ENCODE data around the gene MED16.
"Not testable (repeated sequence)": the region's sequence is repeated elsewhere in the genome, so short reads cannot be mapped to it uniquely, and the experiment has no call there.

MED16 gene

DNA sequence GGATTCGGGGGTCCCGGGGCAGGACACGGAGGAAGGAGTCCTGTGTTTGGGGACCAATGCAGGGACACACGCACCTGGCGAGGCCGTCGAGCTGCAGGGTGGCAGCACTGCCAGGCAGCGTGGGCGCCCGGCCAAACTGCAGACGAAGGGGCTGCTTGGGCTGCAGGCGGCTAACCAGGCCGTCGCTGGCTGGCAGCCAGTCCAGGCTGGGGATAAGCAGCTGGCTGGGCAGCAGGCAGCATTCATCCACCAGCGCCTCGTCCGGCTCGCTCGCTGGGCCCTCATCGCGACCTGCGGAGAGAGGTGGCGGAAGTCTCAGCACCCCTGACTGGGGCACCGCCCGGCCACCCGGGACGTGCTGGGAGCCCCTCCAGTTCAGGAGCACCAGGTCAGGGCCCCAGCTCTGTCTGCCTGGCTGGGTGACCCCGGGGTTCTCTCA is 22.0 kb downstream of the MED16 start:
- peak; percentile 65 for DNase-seq

DNA sequence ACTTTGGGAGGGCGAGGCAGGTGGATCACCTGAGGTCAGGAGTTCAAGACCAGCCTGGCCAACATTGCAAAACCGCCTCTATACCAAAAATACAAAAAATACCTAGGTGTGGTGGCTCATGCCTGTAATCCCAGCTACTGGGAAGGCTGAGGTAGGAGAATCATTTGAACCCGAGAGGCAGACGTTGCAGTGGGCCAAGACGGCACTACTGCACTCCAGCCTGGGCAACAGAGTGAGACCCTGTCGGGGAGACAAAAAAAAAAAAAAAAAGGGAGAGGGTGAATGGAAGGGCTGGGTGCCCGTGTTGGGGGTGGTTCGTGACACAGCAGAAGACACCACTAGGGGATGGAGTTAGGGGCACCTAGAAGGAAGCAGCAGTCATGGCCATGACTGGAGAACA is 22.7 kb downstream of the MED16 start:
- no peak for DNase-seq

DNA sequence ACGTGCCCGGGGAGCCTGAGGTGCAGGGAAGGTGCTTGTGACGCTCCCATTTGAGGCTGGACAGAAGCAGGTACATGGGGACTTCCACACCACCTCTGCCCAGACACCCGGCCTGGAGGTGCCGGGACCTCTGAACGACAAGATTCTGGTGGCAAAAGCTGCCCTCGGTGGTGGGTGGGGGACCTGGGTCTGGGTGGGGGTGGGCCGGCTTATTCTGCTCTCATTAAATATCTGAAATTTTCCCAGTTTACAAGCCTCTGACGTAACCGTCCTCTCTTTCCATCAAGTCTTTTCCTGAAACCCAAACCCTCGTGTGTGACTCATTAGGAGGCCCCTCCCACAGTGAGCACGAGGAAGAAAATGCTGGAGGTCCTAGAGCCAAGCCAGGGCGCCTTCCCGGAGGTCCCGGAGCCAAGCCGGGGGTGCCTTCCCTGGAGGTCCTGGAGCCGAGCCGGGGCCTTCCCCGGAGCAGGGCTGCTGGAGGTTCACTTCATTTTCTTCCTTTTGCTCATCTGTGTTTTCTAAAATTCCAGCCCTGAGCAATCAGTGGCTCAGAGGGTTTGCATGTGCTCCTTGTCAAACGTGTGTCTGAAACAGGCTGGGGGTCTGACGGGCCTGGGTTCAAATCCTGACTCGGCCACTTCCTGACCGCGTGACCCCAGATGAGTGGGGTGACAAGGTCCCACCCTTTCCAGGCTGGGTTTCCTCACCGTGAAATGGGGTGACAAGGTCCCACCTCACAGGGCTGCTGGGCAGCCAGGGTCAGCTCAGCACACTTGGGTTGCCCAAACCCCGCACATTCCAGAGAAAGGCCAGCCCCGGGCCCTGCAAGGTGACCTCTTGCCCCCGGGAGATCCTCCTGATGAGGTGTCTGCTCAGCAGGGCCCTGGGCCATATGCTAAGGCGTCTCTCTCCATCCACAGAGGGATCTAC is 23.5 kb downstream of the MED16 start:
- DNase-seq: no peak

DNA sequence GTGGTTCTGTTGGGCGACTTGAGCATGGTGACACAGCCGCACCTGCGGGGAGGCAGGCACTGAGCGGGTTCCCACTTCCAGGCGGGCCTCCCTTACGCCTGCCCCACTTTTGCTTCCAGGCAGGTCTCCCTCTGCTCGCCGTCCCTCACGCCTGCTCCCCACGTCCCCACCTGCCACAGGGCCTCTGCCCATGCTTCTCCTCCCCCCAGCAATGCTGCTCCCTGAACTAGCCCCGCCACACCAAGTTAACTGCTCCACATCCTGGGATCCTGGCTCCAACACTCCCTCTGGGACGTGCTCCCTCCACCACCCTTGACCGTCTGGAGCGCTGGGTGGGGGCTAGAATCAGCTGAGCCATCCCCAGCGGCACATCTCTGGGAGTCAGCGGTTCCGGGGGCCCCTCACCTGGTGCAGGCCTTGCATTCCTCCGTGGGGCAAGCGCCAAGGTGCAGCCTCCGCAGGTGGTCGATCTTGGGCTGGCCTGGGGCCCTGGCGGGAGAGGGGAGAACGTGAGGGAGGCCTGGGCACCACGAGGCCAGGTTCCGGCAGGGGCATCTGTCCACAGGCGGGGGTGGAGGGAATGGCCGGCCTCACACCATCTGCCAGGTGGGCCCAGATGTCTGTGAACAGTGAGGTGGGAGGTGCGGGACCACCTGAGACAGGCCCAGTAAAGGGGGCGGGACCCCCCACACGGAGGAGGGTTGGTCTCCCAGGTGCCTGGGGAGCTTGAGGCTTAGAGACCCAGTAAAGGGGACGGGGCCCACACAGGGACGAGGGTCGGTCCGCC is 24.3 kb downstream of the MED16 start:
- DNase-seq: no peak

DNA sequence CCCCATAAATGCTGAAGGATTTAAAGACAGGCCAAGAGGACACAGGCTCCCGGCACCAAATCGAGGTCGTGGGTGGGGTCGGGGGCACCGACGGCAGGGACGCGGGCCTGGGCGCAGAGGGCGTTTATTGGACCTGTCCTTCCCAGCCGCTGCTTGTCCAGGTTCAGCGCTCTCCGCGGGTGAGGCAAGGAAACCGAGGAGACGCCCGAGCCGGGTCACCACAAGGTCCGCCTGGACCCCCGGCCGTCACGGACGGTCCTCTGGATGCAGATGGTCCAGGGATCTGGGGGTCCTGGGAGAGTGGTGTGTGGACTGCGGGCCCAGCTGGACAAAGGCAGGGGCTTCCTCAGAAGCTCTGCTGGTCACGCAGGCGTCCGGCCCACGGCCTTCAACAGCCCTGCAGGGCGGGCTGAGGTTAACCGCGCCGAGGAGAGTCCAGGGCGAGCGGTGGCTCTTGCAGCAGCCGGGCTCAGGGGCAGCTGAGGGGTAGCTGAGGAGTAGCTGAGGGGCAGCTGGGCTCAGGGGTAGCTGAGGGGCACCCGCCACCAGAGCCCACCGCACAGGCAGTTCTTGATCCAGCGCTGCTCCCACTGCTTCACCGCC is 25.0 kb downstream of the MED16 start:
- no peak for DNase-seq

DNA sequence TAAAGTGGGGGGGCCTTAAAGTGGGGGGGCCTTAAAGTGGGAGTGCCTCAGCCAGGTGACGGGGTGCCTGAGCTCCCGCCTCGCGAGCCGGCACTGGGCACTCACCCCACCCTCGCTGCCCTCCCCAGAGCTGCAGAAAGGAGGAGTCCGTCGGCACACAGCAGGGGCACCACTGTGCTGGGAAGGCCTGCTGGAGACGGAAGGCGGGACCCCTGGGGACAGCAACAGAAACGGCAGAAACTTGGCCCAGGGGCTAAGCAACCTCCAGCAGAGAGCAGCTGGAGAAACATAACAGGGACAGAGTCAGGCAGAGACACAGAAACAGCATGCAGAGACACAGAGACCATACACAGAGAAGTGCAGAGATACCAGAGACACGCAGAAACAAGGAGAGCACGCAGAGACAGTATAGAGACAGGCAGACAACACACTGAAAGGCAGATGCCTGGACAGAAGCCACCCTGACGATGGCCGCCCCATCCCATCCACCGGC is 25.6 kb downstream of the MED16 start:
- DNase-seq: no peak

DNA sequence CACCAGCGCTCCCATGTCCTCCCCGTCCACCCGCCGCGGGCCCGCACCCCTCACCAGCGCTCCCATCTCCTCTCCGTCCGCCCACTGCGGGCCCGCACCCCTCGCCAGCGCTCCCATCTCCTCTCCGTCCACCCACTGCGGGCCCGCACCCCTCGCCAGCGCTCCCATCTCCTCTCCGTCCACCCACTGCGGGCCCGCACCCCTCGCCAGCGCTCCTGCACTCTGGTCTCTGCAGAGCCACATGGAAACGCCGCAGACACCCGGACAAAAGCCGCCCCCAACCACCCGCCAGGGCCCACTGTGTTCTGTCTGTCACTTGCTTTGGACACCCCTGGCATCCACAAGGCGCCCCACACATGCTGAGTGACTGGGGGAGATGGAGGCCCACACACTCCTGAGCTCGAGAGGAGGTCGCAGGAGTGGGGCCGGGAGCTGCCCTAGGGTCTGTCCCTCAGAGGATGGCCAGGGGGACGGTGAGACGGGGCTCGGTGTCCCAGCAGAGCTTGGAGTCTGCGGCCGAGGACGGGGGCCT is 26.2 kb downstream of the MED16 start:
- DNase-seq: no peak

DNA sequence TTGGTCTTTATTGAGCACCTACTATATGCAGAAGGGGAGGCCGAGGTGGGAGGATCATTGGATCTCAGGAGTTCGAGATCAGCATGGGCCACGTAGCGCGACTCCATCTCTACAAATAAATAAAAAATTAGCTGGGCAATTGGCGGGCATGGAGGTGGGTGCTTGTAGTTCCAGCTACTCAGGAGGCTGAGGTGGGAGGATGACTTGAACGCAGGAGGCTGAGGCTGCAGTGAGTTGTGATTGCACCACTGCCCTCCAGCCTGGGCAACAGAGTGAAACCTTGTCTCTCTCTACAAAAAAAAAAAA is 29.7 kb downstream of the MED16 start:
- no peak for DNase-seq

DNA sequence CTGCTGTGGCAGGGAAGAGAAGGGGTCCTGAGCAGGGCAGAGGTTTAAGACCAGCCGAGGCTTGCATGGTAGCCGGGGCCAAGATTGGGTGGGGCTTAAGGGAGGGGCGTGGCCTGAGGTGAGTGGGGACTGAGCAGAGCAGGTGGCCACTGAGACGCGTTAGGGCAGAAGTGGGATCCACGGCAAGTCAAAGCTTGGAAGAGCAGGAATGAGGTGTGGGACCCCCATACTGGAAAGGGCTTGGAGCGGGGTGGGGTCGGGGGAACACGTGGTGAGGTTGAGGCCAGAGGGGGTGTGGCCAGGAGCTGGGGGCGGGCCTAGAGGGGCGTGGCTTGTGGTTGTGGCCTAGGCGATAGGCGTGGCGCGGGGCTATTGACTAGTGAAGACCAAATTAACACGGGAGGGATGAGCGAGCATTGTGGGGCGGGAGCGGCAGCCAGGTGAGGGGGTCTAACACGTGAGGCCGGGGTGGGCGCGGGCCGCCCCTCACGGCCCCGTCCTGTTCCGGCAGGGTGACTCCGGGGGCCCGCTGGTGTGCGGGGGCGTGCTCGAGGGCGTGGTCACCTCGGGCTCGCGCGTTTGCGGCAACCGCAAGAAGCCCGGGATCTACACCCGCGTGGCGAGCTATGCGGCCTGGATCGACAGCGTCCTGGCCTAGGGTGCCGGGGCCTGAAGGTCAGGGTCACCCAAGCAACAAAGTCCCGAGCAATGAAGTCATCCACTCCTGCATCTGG is 30.2 kb downstream of the MED16 start:
- no peak for DNase-seq

DNA sequence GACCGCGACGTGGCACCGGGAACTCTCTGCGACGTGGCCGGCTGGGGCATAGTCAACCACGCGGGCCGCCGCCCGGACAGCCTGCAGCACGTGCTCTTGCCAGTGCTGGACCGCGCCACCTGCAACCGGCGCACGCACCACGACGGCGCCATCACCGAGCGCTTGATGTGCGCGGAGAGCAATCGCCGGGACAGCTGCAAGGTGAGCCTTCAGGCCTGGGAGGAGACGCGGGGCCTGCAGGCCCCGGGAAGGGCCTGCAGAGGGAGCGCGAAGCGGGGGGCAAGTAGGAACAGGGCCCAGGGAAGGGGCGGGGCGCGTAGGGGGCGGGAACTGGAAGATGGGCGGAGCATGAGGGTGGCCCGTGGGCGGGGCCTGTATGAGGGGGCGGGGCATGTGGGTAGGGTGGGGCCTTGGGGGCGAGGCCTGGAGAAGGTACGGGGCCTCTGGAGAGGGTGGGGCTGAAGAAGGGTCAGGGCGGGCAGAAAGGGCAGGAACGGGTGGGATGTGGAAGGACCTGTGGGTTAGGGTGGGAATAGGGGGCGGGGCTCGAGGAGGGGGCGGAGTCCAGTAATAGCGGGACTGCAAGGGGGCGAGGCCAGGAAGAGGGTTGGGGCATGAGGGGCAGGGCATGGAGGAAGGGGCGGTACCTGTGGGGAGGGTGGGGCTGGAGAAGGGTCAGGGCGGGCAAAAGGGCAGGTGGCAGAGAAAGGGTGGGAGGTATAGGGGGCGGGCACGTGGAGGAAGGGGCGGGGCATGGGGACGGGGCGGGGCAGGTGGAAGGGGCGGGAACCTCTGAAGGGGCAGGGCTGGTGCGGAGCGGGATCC is 31.0 kb downstream of the MED16 start:
- DNase-seq: no peak

DNA sequence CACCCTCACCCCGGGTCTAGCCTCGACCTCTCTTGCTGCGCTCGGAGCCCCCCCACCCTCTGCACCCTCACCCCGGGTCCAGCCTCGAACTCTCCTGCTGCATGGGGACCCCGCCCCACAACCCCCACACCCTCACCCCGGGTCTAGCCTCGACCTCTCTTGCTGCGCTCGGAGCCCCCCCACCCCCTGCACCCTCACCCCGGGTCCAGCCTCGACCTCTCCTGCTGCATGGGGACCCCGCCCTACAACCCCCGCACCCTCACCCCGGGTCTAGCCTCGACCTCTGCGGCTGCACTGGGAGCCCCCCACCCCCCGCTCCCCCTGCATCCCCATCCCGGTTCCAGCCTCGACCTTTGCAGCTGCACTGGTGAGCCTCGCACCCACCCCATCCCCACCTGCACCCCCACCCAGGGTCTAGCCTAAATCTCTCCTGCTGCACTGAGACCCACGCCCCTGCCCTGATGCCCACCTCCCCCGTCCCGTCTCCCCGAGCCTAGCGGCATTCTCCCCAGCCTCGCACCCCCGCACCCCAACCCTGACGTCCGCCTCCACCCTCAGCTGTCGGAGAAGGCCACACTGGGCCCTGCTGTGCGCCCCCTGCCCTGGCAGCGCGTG is 31.7 kb downstream of the MED16 start:
- DNase-seq: no peak

DNA sequence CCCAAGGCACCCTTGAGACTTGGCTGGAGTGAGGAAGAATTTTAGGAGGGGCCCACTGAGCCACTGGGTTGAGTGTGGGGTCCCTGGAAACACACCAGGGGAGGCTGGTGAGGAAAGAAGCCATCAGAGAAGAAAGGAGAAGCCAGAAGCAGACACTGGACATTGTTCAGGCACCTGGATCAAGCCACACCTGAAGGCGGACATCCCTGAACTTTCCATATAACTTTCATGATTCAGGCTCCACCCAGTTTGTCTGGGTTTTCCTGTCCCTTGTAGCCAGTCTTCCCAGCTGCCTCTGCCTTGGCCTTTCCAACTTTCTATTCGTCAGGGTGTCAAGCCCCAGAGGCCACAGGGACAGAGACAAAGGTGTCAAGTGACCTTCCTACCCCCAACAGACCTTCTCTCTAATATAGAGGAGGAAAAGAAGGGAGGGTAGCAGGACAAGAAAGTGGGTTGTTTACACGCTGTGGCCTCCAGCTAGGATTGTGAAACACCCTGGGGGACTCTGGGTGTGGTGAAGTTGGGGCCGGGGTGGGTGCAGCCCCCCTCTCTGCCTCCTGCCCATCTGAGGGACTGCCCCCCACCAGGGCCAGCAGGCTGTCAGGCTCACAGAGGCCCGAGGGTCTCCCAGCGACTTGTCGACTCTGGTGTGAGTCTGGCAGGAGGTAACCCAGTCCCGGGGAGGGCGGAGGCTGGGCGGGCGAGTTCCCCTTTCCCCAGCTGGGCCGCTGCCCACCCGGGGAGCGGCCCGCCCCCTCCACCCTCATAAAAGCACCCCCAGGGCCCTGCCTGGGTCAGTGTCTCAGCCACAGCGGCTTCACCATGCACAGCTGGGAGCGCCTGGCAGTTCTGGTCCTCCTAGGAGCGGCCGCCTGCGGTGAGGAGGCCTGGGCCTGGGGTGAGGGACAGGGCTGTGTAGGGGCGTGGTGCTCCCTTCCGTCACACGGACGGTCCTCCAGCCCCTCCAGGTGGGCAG is 33.8 kb downstream of the MED16 start, which contains the start of gene CFD:
TSS of gene CFD (plus strand) at position 797 of the 976 bp plus-strand sequence. CDS start at position 823, 26 bp downstream.
- DNase-seq: no peak

DNA sequence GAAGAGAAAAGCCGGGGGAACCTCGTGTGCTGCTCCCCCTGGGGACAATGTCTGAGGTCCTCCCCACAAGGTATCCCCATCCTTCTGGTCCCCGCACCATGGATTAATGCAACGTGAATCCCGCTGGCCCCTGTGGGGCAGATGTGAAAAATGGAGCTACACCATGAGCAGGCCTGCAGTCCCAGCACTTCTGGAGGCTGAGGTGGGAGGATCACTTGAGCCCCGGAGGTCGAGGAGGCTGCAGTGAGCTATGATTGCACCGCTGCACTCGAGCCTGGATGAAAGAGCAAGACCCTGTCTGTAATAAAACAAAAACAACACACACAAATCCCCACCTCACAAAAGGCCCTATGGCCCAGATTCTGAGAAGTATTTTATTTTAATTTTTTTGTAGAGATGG is 34.7 kb downstream of the MED16 start:
- no peak for DNase-seq

DNA sequence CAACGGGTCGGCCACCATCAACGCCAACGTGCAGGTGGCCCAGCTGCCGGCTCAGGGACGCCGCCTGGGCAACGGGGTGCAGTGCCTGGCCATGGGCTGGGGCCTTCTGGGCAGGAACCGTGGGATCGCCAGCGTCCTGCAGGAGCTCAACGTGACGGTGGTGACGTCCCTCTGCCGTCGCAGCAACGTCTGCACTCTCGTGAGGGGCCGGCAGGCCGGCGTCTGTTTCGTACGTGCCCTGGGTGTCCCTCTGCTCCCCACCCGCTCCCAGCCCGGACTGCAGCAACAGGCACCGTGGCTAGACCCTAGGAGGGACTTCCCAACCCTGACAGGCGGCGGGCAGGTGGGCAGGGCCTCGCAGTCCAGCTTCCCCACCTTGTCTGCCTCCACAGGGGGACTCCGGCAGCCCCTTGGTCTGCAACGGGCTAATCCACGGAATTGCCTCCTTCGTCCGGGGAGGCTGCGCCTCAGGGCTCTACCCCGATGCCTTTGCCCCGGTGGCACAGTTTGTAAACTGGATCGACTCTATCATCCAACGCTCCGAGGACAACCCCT is 37.3 kb downstream of the MED16 start:
- DNase-seq: no peak

DNA sequence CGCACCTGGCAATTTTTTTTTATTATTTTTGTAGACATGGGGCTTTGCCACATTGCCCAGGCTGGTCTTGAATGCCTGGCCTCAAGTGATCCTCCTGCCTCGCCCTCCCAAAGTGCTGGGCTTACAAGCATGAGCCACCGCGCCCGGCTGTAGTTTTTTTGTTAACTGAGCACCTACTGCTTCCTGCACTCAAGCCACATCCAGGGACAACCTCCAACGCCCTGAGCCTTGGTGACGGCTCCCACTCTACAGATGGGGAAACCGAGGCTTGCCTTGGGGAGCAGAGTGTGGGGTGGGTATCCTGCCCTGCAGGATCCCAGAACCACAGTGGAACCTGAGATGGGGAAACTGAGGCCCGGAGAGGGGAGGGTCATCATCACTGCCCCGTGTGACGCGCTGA is 37.8 kb downstream of the MED16 start:
- no peak for DNase-seq

DNA sequence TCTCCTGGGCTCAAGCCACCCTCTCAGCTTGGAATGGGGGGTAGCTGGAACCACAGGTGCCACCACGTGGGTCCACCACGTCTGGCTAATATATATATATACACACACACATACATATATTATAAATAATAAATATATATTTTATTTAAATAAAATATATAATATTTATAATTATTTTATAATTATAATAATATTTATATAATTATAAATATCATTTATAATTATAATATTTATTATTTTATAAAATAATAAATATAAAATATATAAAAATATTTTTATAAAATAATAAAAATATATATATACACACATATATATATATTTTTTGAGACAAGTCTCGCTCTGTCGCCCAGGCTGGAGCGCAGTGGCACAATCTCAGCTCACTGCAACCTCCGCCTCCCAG is 38.4 kb downstream of the MED16 start:
- no peak for DNase-seq

DNA sequence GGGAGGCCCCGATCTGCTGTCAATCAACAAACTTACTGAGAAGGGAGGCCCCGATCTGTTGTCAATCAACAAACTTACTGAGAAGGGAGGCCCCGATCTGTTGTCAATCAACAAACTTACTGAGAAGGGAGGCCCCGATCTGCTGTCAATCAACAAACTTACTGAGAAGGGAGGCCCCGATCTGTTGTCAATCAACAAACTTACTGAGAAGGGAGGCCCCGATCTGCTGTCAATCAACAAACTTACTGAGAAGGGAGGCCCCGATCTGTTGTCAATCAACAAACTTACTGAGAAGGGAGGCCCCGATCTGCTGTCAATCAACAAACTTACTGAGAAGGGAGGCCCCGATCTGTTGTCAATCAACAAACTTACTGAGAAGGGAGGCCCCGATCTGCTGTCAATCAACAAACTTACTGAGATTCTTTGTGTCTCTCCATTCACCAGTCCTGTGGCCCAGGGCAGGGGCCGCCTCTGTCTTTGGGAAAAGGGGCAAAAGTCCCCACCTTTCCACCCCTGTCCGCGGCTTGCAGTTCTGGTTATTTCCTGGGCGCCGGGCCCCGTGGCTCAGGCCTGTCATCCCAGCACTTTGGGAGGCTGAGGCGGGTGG is 39.3 kb downstream of the MED16 start:
- DNase-seq: not testable (repeated sequence)

DNA sequence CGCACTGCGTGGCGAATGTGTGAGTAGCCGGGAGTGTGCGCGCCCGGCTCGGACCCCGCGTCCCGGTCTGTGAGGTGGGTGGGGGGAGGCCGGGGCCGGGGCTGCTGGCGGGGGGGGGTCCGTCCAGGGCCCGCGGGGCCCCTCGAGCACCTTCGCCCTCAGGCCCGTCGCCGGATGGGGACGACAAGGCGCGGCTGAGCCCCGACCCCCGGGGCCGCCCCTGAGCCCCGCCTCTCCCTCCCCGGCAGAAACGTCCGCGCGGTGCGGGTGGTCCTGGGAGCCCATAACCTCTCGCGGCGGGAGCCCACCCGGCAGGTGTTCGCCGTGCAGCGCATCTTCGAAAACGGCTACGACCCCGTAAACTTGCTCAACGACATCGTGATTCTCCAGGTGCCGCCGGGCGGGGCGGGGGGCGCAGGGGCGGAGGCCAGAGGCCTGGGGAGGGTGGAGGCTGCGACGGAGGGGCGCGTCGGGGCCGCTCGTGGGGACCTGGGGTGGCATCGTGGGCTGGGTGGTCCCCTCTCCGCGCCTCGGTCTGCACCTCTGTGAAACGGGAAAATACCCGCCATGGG is 39.9 kb downstream of the MED16 start:
- DNase-seq: no peak
